ENCODE data around the gene SV2A. TPM values are rescaled to one million over a fixed set of nuclear protein-coding genes. Genes with fewer than 3 reads are reported as not detected.
A peak's percentile ranks its signal among the peaks of the same experiment; 100 is the strongest.

The SV2A gene
- total and polyA plus RNA-seq, 3 experiments from 2014 or later = 2.9 to 6.0 (median 5.6) TPM

DNA sequence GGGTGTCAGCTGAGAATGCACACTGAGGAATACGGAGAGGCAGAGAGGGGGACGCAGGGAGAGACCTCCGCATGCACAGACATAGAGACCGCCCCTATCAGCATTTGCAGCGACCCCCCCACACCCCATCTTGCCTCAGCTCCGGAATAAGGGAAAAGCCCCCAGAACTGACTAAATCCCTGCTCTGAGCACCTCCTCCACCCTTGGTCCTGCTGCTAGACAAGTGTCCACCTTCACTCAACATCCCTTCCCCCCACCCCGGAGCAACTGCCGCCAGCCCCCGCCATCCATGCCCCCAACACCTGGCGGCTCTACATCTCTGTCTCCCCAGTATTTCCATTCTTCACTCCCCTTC lies 769 bp downstream of the SV2A start:
- Mint-ChIP-seq H3K27ac (peak overlapping the region in 4 of 8 donors; percentile 61 to 88 (median 76)), H3K4me1 (peaks cover 26 to 42% (median 36%) of the 10 kb centered on the region in 3 donors), H3K4me3 (peak overlapping the region; percentile 85 to 94 (median 86)), H3K9me3 (no peaks in the 10 kb centered on the region), H3K36me3 (peaks cover 0 to 7% (median 2%) of the 10 kb centered on the region in 3 donors), H3K27me3 (peaks cover 0 to 9% of the 10 kb centered on the region in 2 donors)
- Histone ChIP-seq H3K27ac (ENCODE audit: low read depth, low read length) (no peak overlapping the region), H3K36me3 (ENCODE audit: insufficient read depth, low read length) (no peaks in the 10 kb centered on the region), H3K9me3 (ENCODE audit: low read length) (no peaks in the 10 kb centered on the region), H3K4me1 (ENCODE audit: insufficient read depth, low read length) (peaks cover 22% of the 10 kb centered on the region), H3K4me3 (ENCODE audit: low read length) (peak overlapping the region; percentile 90), H3K27me3 (ENCODE audit: insufficient read depth, low read length, poor library complexity, severe bottlenecking) (no peaks in the 10 kb centered on the region)
- CTCF ChIA-PET = no interaction called here
- POLR2A ChIA-PET = interaction anchor here (1.5 kb wide), 1 partner anchor 29 kb away, joined by 6 read pairs; a partner anchor contains a TSS
- no peak for DNase-seq

DNA sequence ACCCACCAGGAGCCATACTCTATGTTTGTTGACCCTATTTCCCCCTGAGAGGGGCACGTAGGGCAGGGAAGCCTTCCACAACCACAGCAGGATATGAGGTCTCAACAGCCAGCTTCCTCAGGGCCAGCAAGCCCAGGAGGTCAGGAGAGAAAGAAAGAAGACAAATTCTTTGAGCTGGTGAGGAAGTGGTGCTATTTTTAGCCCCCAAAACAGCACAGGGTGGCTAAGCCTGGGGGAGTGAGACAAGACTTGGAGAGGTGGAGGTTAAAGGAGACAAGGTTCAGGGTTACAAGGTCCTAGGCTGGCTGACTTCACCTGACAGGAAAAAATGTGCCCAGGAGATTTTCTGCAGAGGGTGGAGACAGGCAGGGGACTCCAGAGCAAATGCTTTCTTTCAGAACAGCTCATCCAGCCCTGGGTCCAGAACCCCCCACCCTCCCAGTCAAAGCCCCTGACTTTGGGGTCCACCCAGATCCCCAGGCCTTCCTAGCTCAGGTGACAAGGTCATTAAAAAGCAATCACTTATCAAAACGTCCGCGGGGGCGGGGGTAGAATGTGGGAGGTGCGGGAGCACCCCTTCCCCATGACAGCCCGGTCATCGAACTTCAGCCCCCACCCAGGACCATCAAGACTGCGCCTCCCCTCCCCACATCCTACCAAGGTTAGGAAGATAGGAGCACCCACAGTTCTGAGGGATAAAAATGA lies 1.3 kb downstream of the SV2A start:
- peak overlapping the region; percentile 85 to 94 (median 86) for H3K4me3 Mint-ChIP-seq
- H3K4me1 Mint-ChIP-seq = peaks cover 26 to 42% (median 36%) of the 10 kb centered on the region in 3 donors
- ChIA-PET CTCF (no interaction called here), POLR2A (interaction anchor here (0.6 to 1.5 kb wide), 3 partner anchors 16 to 318 kb away, joined by 3 to 6 read pairs (median 5); a partner anchor contains a TSS)
- peak overlapping the region in 7 of 8 donors; percentile 25 to 94 (median 74) for H3K27ac Mint-ChIP-seq
- peaks cover 0 to 10% of the 10 kb centered on the region in 2 donors for H3K27me3 Mint-ChIP-seq
- Histone ChIP-seq H3K4me1 (ENCODE audit: insufficient read depth, low read length) (peaks cover 22% of the 10 kb centered on the region), H3K27me3 (ENCODE audit: insufficient read depth, low read length, poor library complexity, severe bottlenecking) (no peaks in the 10 kb centered on the region), H3K27ac (ENCODE audit: low read depth, low read length) (no peak overlapping the region), H3K4me3 (ENCODE audit: low read length) (no peak overlapping the region), H3K36me3 (ENCODE audit: insufficient read depth, low read length) (no peaks in the 10 kb centered on the region), H3K9me3 (ENCODE audit: low read length) (no peaks in the 10 kb centered on the region)
- peaks cover 0 to 5% (median 5%) of the 10 kb centered on the region in 3 donors for H3K36me3 Mint-ChIP-seq
- H3K9me3 Mint-ChIP-seq = no peaks in the 10 kb centered on the region
- DNase-seq = no peak

DNA sequence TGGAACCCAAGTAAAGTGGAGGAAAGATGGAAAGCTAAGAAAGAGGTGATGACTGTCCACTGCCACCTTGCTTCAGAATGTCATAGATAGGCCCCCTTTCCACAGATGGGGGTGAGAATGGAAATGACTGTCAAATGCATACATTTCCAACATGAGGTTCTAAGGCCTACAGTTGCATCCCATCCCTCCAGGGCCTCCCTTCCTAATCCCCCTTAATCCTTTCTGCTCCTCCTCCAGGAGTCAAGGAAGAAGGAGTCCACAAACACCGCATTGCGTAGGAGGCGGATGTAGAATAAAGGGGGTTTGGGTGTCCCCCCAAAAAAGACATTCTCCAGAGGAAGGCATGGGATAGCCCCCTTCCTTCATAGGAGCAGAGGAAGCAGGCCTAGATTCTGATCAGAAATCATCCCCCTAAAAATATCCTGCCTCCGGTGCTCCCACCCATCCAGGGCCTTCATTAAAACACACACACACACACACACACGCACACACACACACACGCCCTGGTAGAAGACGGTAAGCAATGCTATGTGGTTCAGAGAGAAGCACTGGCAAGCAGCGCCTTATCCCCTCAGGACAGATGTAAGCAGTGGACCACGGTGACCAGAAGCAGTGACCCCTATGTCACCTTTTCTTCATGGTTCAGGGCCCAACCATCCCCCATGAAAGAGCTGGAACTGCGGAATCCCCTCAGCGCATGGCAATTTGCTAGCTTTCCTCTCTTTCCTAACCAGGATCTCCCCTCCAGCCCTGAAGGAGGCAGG lies 2.0 kb downstream of the SV2A start:
- Histone ChIP-seq H3K4me3 (ENCODE audit: low read length) (no peak overlapping the region), H3K9me3 (ENCODE audit: low read length) (no peaks in the 10 kb centered on the region), H3K27me3 (ENCODE audit: insufficient read depth, low read length, poor library complexity, severe bottlenecking) (no peaks in the 10 kb centered on the region), H3K36me3 (ENCODE audit: insufficient read depth, low read length) (no peaks in the 10 kb centered on the region), H3K4me1 (ENCODE audit: insufficient read depth, low read length) (peaks cover 22% of the 10 kb centered on the region), H3K27ac (ENCODE audit: low read depth, low read length) (no peak overlapping the region)
- H3K9me3 Mint-ChIP-seq = no peaks in the 10 kb centered on the region
- H3K4me3 Mint-ChIP-seq = peak overlapping the region; percentile 85 to 94 (median 86)
- POLR2A ChIA-PET = interaction anchor here (0.6 to 1.5 kb wide), 4 partner anchors 16 to 319 kb away, joined by 3 to 6 read pairs (median 4); a partner anchor contains a TSS
- DNase-seq = no peak
- H3K36me3 Mint-ChIP-seq = peaks cover 0 to 9% (median 9%) of the 10 kb centered on the region in 3 donors
- peaks cover 0 to 10% of the 10 kb centered on the region in 2 donors for H3K27me3 Mint-ChIP-seq
- CTCF ChIA-PET = interaction anchor here (1.3 kb wide), 1 partner anchor 10 kb away, joined by 3 read pairs; no protein-coding TSS in a partner anchor
- H3K4me1 Mint-ChIP-seq = peaks cover 26 to 42% (median 36%) of the 10 kb centered on the region in 3 donors
- H3K27ac Mint-ChIP-seq = peak overlapping the region in 7 of 8 donors; percentile 7 to 94 (median 50)

DNA sequence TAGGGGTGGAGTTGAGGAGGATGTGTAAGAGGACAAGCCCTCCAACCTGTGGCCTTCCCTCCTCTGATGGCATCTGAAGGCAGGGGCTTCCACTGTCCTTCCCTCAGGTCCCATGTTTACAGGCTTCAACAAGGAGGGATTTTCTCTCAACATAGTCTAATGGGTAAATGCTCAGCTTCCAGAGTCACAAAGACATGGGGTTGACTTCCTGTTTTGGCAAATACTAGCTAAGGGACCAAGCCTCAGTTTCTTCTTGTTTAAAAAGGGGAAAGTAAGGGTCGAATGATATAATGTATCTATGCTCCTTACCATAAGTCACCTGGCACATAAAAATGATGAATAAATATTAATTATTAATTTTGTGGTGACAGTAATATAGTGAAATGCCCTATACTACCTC lies 3.1 kb downstream of the SV2A start:
- peaks cover 26 to 42% (median 36%) of the 10 kb centered on the region in 3 donors for H3K4me1 Mint-ChIP-seq

DNA sequence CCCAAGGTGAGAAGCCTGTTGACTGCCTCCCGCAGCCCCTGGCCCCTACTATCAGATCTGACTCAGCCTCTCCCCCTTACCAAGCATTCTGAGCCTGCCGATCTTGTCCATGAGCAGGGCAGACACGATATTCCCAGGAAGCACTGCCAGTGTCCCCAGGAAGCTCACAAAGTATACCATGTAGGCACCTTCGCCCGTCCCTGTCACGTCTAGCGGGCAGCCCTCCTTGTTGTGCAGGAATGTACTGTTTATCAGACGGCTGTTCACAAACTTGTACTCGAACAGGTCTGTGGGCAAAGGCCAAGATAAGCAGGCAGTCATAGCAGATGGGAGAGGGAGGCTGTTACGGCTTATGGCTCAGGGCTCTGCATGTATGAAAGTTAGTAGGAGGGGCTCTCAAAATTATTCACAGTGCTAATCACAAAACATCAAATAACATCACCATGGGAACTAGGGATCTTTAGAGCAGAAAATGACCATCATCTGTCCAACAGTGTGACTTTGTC lies 11.0 kb downstream of the SV2A start:
- H3K4me1 ChIP-seq (ENCODE audit: insufficient read depth, low read length) = no peaks in the 10 kb centered on the region
- Mint-ChIP-seq H3K4me3 (no peak overlapping the region), H3K27ac (no peak overlapping the region), H3K27me3 (peaks cover 0 to 10% of the 10 kb centered on the region in 2 donors), H3K9me3 (no peaks in the 10 kb centered on the region), H3K36me3 (peaks cover 0 to 23% (median 22%) of the 10 kb centered on the region in 3 donors), H3K4me1 (peaks cover 0 to 2% (median 0%) of the 10 kb centered on the region in 3 donors)
- ChIA-PET CTCF (interaction anchor here (1.4 kb wide), 1 partner anchor 22 kb away, joined by 3 read pairs; no protein-coding TSS in a partner anchor), POLR2A (no interaction called here)
- DNase-seq = no peak
- no peaks in the 10 kb centered on the region for H3K27me3 ChIP-seq (ENCODE audit: insufficient read depth, low read length, poor library complexity, severe bottlenecking)
- H3K27ac ChIP-seq (ENCODE audit: low read depth, low read length) = no peak overlapping the region
- no peak overlapping the region for H3K4me3 ChIP-seq (ENCODE audit: low read length)
- H3K36me3 ChIP-seq (ENCODE audit: insufficient read depth, low read length) = no peaks in the 10 kb centered on the region
- H3K9me3 ChIP-seq (ENCODE audit: low read length) = no peaks in the 10 kb centered on the region

More for the DNA sequence above, 3.1 kb downstream of the SV2A start:
- no peaks in the 10 kb centered on the region for H3K36me3 ChIP-seq (ENCODE audit: insufficient read depth, low read length)
- no peaks in the 10 kb centered on the region for H3K9me3 ChIP-seq (ENCODE audit: low read length)
- H3K36me3 Mint-ChIP-seq = peaks cover 0 to 9% (median 9%) of the 10 kb centered on the region in 3 donors
- H3K9me3 Mint-ChIP-seq = no peaks in the 10 kb centered on the region
- H3K4me3 ChIP-seq (ENCODE audit: low read length) = no peak overlapping the region
- H3K27me3 Mint-ChIP-seq = peaks cover 0 to 10% of the 10 kb centered on the region in 2 donors
- peak overlapping the region in 3 of 8 donors; percentile 14 to 67 (median 55) for H3K27ac Mint-ChIP-seq
- peaks cover 22% of the 10 kb centered on the region for H3K4me1 ChIP-seq (ENCODE audit: insufficient read depth, low read length)
- DNase-seq = no peak
- H3K27me3 ChIP-seq (ENCODE audit: insufficient read depth, low read length, poor library complexity, severe bottlenecking) = no peaks in the 10 kb centered on the region
- ChIA-PET CTCF (interaction anchor here (1.3 kb wide), 1 partner anchor 9 kb away, joined by 3 read pairs; no protein-coding TSS in a partner anchor), POLR2A (interaction anchor here (1.0 kb wide), 1 partner anchor 26 kb away, joined by 3 read pairs; no protein-coding TSS in a partner anchor)
- H3K4me3 Mint-ChIP-seq = no peak overlapping the region
- H3K27ac ChIP-seq (ENCODE audit: low read depth, low read length) = no peak overlapping the region

DNA sequence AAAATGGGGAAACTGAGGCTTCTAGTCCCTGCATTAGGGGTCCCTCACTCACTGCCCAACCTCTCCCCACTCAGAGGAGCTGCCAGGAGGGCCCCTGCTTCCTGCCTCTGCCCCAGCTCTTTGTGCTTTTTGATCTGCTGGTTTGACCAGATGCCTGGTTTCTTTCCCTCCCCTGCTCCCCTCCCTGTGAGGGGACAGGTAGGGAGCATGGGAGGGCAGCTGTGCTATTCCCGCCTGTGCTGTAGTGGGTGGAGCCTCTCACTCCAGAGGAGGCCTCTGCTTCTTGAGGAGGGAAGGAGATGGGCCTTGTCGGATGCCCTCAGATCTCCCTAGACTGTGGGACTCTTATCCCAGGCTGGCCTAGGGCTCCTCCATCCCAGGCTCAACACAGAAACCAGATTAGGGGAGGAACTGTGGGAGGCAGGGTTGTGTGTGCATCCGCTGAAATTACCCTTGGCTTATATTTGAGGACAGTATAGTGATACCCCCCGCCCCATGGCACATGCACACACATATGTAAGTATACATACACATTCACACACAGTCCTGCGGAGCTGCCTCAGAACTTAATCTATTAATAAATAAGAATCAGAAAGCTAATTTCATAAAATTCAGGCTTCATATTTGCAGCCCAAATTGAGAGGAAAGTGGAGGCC lies 13.7 kb downstream of the SV2A start:
- POLR2A ChIA-PET = no interaction called here
- Mint-ChIP-seq H3K9me3 (no peaks in the 10 kb centered on the region), H3K27me3 (peaks cover 0 to 4% of the 10 kb centered on the region in 2 donors), H3K36me3 (peaks cover 0 to 21% (median 17%) of the 10 kb centered on the region in 3 donors), H3K4me3 (no peak overlapping the region), H3K27ac (peak overlapping the region in 1 of 8 donors; percentile 58), H3K4me1 (peaks cover 17 to 20% (median 18%) of the 10 kb centered on the region in 3 donors)
- Histone ChIP-seq H3K4me3 (ENCODE audit: low read length) (no peak overlapping the region), H3K4me1 (ENCODE audit: insufficient read depth, low read length) (peaks cover 7% of the 10 kb centered on the region), H3K36me3 (ENCODE audit: insufficient read depth, low read length) (no peaks in the 10 kb centered on the region), H3K27me3 (ENCODE audit: insufficient read depth, low read length, poor library complexity, severe bottlenecking) (no peaks in the 10 kb centered on the region), H3K27ac (ENCODE audit: low read depth, low read length) (no peak overlapping the region), H3K9me3 (ENCODE audit: low read length) (no peaks in the 10 kb centered on the region)
- no peak for DNase-seq
- CTCF ChIA-PET = no interaction called here

DNA sequence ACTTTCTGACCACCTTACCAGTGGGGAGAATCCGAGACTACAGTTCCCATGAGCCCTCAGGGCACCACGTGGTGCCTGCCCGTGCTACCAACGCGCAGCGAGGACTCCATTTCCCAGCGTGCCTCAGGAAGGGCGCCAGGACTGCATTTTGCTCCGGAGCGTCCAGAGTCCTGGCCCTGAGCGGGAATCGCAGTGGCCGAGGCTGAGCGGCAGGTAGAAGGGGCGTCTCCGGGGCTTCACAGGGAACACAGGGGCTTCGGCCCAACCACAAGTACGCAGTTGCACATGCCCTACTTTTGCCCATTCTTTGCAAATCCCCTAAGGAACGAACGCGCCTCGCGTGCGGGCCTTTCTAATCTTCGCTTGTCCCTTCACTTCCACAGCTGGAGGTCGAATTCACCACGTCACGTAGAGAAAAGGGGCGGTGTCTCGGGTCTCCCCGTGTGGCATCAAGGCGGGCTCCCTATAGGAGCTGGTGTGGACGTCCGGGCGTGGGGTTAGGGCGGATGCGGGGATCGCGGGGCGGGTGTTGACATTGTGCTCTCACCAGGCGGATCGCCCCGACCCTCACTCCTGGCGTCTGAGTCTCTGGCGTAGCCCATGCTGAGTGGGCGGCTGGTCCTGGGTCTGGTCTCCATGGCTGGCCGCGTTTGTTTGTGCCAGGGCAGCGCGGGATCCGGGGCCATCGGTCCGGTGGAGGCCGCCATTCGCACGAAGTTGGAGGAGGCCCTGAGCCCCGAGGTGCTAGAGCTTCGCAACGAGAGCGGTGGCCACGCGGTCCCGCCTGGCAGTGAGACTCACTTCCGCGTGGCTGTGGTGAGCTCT lies 18.0 kb downstream of the SV2A start, which contains the start of gene BOLA1:
TSS of gene BOLA1 (plus strand) at position 109 of the 825 bp plus-strand sequence. CDS start at position 601, 492 bp downstream.
- Mint-ChIP-seq H3K4me3 (peak within 1 kb of the TSS; percentile 89 to 97 (median 93)), H3K9me3 (no peaks in the 10 kb centered on the region), H3K4me1 (peaks cover 18 to 20% (median 20%) of the 10 kb centered on the region in 3 donors), H3K27me3 (peaks cover 0 to 2% of the 10 kb centered on the region in 2 donors), H3K27ac (peak within 1 kb of the TSS; percentile 78 to 97 (median 94)), H3K36me3 (peaks cover 0 to 4% (median 2%) of the 10 kb centered on the region in 3 donors)
- H3K9me3 ChIP-seq (ENCODE audit: low read length) = no peaks in the 10 kb centered on the region
- ChIA-PET CTCF (interaction anchor here (1.4 kb wide), 2 partner anchors 12 to 287 kb away, joined by 4 to 7 read pairs; a partner anchor contains a TSS), POLR2A (interaction anchor here (0.5 to 1.6 kb wide), 5 partner anchors 12 to 462 kb away, joined by 3 to 31 read pairs (median 3); a partner anchor contains a TSS)
- peak within 1 kb of the TSS; percentile 91 for H3K4me3 ChIP-seq (ENCODE audit: low read length)
- DNase-seq = peak; percentile 71 to 87 (median 74)
- H3K27ac ChIP-seq (ENCODE audit: low read depth, low read length) = peak within 1 kb of the TSS; percentile 73
- no peaks in the 10 kb centered on the region for H3K27me3 ChIP-seq (ENCODE audit: insufficient read depth, low read length, poor library complexity, severe bottlenecking)
- no peaks in the 10 kb centered on the region for H3K36me3 ChIP-seq (ENCODE audit: insufficient read depth, low read length)
- H3K4me1 ChIP-seq (ENCODE audit: insufficient read depth, low read length) = peaks cover 7% of the 10 kb centered on the region

Data from CD8-positive, alpha-beta memory T cell (primary cell).